ENCODE measurements around the gene PHF21A.

Gene PHF21A

GRCh38 chr11:46044601-46045000 is 76.7 kb downstream of the PHF21A start:
- TF ChIP-seq ZFX (IDR thresholded peaks at IDR 0.05) = no peak
- TF ChIP-seq CTCF (conservative IDR thresholded peaks at IDR 0.05) = no peak
- H3K27ac ChIP-seq = no peak overlapping the region

- TF ChIP-seq ZFX (IDR thresholded peaks at IDR 0.05) = no peak
- TF ChIP-seq CTCF (conservative IDR thresholded peaks at IDR 0.05) = no peak
- H3K27ac ChIP-seq = no peak overlapping the region
Observed at GRCh38 chr11:46039990-46040389, 81.3 kb downstream of the PHF21A start.

GRCh38 chr11:46038529-46038928 is 82.7 kb downstream of the PHF21A start:
- no peak overlapping the region for H3K27ac ChIP-seq
- TF ChIP-seq CTCF (conservative IDR thresholded peaks at IDR 0.05) (no peak), ZFX (IDR thresholded peaks at IDR 0.05) (no peak)

- TF ChIP-seq ZFX (IDR thresholded peaks at IDR 0.05) = no peak
- no peak for TF ChIP-seq CTCF (conservative IDR thresholded peaks at IDR 0.05)
- no peak overlapping the region for H3K27ac ChIP-seq
Observed at GRCh38 chr11:46036969-46037368, 84.3 kb downstream of the PHF21A start.

GRCh38 chr11:46036009-46036408 is 85.2 kb downstream of the PHF21A start:
- H3K27ac ChIP-seq = no peak overlapping the region
- TF ChIP-seq CTCF (conservative IDR thresholded peaks at IDR 0.05) = no peak
- TF ChIP-seq ZFX (IDR thresholded peaks at IDR 0.05) = no peak

- H3K27ac ChIP-seq = no peak overlapping the region
- TF ChIP-seq CTCF (conservative IDR thresholded peaks at IDR 0.05) = no peak
- no peak for TF ChIP-seq ZFX (IDR thresholded peaks at IDR 0.05)
Observed at GRCh38 chr11:46034041-46034440, 87.2 kb downstream of the PHF21A start.

GRCh38 chr11:46026606-46027293 is 94.5 kb downstream of the PHF21A start:
- TF ChIP-seq CTCF (conservative IDR thresholded peaks at IDR 0.05) (no peak), ZFX (IDR thresholded peaks at IDR 0.05) (no peak)
- no peak overlapping the region for H3K27ac ChIP-seq
